Measurements from ENCODE around the gene CITED4. TPM values are rescaled to one million over a fixed set of nuclear protein-coding genes. Genes with fewer than 3 reads are reported as not detected.

CITED4 gene
- total and polyA plus RNA-seq, 9 of the 15 experiments (the other 6 are each of a cell fraction or from before 2014, with no cell fraction given): 0.11 to 1.2 (median 0.17) TPM; not detected in 2

GRCh38 chr1:40896482-40896881 is 34.3 kb upstream of the CITED4 start (continued):
- TF ChIP-seq, protein P1, sequence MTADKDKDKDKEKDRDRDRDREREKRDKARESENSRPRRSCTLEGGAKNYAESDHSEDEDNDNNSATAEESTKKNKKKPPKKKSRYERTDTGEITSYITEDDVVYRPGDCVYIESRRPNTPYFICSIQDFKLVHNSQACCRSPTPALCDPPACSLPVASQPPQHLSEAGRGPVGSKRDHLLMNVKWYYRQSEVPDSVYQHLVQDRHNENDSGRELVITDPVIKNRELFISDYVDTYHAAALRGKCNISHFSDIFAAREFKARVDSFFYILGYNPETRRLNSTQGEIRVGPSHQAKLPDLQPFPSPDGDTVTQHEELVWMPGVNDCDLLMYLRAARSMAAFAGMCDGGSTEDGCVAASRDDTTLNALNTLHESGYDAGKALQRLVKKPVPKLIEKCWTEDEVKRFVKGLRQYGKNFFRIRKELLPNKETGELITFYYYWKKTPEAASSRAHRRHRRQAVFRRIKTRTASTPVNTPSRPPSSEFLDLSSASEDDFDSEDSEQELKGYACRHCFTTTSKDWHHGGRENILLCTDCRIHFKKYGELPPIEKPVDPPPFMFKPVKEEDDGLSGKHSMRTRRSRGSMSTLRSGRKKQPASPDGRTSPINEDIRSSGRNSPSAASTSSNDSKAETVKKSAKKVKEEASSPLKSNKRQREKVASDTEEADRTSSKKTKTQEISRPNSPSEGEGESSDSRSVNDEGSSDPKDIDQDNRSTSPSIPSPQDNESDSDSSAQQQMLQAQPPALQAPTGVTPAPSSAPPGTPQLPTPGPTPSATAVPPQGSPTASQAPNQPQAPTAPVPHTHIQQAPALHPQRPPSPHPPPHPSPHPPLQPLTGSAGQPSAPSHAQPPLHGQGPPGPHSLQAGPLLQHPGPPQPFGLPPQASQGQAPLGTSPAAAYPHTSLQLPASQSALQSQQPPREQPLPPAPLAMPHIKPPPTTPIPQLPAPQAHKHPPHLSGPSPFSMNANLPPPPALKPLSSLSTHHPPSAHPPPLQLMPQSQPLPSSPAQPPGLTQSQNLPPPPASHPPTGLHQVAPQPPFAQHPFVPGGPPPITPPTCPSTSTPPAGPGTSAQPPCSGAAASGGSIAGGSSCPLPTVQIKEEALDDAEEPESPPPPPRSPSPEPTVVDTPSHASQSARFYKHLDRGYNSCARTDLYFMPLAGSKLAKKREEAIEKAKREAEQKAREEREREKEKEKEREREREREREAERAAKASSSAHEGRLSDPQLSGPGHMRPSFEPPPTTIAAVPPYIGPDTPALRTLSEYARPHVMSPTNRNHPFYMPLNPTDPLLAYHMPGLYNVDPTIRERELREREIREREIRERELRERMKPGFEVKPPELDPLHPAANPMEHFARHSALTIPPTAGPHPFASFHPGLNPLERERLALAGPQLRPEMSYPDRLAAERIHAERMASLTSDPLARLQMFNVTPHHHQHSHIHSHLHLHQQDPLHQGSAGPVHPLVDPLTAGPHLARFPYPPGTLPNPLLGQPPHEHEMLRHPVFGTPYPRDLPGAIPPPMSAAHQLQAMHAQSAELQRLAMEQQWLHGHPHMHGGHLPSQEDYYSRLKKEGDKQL (CRISPR knock-in tag; IDR thresholded peaks at IDR 0.05; ENCODE audit: borderline replicate concordance): no peak
- TF ChIP-seq ZNF408 (CRISPR knock-in tag; IDR thresholded peaks at IDR 0.05; ENCODE audit: low read depth) (no peak), SPI1 (IDR thresholded peaks at IDR 0.05; ENCODE audit: borderline replicate concordance, low read depth, low read length) (no peak), FOS (IDR thresholded peaks at IDR 0.05; ENCODE audit: extremely low read depth, insufficient read length) (no peak), ETV1 (tag; conservative IDR thresholded peaks at IDR 0.05; ENCODE audit: low read depth) (no peak), ZNF3 (CRISPR knock-in tag; IDR thresholded peaks at IDR 0.05) (no peak), ZNF644 (tag; IDR thresholded peaks at IDR 0.05; ENCODE audit: low read depth) (no peak), ZNF311 (CRISPR knock-in tag; IDR thresholded peaks at IDR 0.05) (no peak), PML (IDR thresholded peaks at IDR 0.05; ENCODE audit: low read length) (no peak), CCAR2 (IDR thresholded peaks at IDR 0.05; ENCODE audit: low read depth, low read length) (no peak), ZNF785 (CRISPR knock-in tag; IDR thresholded peaks at IDR 0.05) (no peak)
- TF ChIP-seq, protein P2, sequence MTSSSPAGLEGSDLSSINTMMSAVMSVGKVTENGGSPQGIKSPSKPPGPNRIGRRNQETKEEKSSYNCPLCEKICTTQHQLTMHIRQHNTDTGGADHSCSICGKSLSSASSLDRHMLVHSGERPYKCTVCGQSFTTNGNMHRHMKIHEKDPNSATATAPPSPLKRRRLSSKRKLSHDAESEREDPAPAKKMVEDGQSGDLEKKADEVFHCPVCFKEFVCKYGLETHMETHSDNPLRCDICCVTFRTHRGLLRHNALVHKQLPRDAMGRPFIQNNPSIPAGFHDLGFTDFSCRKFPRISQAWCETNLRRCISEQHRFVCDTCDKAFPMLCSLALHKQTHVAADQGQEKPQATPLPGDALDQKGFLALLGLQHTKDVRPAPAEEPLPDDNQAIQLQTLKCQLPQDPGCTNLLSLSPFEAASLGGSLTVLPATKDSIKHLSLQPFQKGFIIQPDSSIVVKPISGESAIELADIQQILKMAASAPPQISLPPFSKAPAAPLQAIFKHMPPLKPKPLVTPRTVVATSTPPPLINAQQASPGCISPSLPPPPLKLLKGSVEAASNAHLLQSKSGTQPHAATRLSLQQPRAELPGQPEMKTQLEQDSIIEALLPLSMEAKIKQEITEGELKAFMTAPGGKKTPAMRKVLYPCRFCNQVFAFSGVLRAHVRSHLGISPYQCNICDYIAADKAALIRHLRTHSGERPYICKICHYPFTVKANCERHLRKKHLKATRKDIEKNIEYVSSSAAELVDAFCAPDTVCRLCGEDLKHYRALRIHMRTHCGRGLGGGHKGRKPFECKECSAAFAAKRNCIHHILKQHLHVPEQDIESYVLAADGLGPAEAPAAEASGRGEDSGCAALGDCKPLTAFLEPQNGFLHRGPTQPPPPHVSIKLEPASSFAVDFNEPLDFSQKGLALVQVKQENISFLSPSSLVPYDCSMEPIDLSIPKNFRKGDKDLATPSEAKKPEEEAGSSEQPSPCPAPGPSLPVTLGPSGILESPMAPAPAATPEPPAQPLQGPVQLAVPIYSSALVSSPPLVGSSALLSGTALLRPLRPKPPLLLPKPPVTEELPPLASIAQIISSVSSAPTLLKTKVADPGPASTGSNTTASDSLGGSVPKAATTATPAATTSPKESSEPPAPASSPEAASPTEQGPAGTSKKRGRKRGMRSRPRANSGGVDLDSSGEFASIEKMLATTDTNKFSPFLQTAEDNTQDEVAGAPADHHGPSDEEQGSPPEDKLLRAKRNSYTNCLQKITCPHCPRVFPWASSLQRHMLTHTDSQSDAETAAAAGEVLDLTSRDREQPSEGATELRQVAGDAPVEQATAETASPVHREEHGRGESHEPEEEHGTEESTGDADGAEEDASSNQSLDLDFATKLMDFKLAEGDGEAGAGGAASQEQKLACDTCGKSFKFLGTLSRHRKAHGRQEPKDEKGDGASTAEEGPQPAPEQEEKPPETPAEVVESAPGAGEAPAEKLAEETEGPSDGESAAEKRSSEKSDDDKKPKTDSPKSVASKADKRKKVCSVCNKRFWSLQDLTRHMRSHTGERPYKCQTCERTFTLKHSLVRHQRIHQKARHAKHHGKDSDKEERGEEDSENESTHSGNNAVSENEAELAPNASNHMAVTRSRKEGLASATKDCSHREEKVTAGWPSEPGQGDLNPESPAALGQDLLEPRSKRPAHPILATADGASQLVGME (CRISPR knock-in tag; IDR thresholded peaks at IDR 0.05): no peak

All from K562 (cell line).